Measurements from ENCODE around the gene CA10.

The CA10 gene

DNA sequence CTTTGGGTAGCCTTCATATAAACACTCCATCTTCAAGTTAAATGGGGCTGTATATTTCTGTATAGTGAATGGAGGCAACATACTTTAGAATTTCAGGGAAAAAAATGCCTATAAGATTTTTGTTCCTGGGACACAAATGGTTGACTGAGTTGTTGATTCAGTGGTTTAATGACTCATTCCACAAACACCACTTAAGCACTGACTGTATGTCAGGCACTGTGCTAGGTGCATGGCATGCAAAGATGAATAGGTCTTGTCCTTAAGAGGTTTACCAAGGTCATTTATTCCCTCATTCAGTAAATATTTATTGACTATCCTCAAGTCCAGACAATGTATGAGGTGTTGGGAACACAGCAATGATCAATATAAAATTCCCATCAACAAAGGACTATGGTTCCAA is 417.1 kb downstream of the CA10 start:
- TF ChIP-seq, protein P1, sequence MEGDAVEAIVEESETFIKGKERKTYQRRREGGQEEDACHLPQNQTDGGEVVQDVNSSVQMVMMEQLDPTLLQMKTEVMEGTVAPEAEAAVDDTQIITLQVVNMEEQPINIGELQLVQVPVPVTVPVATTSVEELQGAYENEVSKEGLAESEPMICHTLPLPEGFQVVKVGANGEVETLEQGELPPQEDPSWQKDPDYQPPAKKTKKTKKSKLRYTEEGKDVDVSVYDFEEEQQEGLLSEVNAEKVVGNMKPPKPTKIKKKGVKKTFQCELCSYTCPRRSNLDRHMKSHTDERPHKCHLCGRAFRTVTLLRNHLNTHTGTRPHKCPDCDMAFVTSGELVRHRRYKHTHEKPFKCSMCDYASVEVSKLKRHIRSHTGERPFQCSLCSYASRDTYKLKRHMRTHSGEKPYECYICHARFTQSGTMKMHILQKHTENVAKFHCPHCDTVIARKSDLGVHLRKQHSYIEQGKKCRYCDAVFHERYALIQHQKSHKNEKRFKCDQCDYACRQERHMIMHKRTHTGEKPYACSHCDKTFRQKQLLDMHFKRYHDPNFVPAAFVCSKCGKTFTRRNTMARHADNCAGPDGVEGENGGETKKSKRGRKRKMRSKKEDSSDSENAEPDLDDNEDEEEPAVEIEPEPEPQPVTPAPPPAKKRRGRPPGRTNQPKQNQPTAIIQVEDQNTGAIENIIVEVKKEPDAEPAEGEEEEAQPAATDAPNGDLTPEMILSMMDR (IDR thresholded peaks at IDR 0.05; ENCODE audit: low read depth, low read length) = no peak
- no peak overlapping the region for H3K4me3 ChIP-seq (ENCODE audit: low read depth, low read length)

GRCh38 chr17:51740531-51740930 is 418.0 kb downstream of the CA10 start:
- TF ChIP-seq, protein P1 (IDR thresholded peaks at IDR 0.05; ENCODE audit: low read depth, low read length) = no peak
- H3K4me3 ChIP-seq (ENCODE audit: low read depth, low read length) = no peak overlapping the region

- TF ChIP-seq, protein P1 (IDR thresholded peaks at IDR 0.05; ENCODE audit: low read depth, low read length) = no peak
- no peak overlapping the region for H3K4me3 ChIP-seq (ENCODE audit: low read depth, low read length)
These were observed 419.1 kb downstream of the CA10 start for GRCh38 chr17:51739245-51739886.

DNA sequence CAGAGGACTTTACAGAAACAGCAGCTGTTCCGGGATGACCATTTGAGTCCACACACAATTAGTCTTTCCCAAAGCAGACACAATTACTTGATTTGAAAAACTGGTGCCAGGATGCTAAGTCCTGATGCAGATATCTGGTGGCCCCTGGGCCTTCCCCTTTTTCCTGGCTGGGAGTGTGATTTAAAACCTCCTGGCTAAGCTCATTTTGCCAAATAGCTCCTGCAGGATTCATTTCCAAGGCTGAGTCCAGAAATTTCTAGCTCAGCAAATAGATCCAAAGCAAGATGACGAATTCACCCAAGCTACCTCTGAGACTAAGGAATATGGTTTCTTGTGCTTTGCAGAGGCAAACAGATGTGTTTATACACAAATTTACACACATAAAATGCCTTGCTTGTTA is 422.2 kb downstream of the CA10 start:
- TF ChIP-seq, protein P1 (IDR thresholded peaks at IDR 0.05; ENCODE audit: low read depth, low read length) = no peak

GRCh38 chr17:51734976-51735375 is 423.5 kb downstream of the CA10 start:
- no peak overlapping the region for H3K4me3 ChIP-seq (ENCODE audit: low read depth, low read length)
- TF ChIP-seq, protein P1 (IDR thresholded peaks at IDR 0.05; ENCODE audit: low read depth, low read length) = no peak

More for the DNA sequence above, 422.2 kb downstream of the CA10 start:
- H3K4me3 ChIP-seq (ENCODE audit: low read depth, low read length) = no peak overlapping the region

DNA sequence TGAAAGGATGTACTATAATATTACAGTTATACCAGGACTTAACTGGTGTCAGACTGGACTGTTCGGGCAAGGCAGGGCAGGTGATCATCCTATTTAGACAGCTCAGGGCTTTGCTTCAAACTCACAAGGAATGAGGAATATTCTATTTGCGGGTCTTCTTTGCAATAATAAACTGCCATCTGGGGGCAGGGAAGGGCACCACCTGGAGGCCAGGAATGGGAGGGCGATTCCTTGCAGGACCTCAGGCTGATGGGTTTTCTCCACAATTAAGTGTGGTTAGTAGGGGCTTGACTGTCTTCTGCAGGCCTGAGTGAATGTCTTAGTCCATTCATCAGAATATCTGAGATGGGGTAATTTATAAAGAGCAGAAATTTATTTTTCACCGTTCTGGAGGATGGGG is 424.1 kb downstream of the CA10 start:
- H3K4me3 ChIP-seq (ENCODE audit: low read depth, low read length) = no peak overlapping the region
- TF ChIP-seq, protein P1 (IDR thresholded peaks at IDR 0.05; ENCODE audit: low read depth, low read length) = no peak

- TF ChIP-seq, protein P1 (IDR thresholded peaks at IDR 0.05; ENCODE audit: low read depth, low read length) = no peak
These were observed 425.3 kb downstream of the CA10 start for GRCh38 chr17:51733166-51733565.

More at GRCh38 chr17:51733166-51733565, 425.3 kb downstream of the CA10 start:
- H3K4me3 ChIP-seq (ENCODE audit: low read depth, low read length) = no peak overlapping the region

All from WI38 (cell line).